Activated gamma-delta T cell treated with anti-CD3 and anti-CD28 coated beads, Interleukin-2, amount 50 U/mL, for 16 hours (primary cell): ENCODE data around the gene MED9.

Experiments used
- DNase-seq: peaks from one replicate; pipeline ENCODE4 v3.0.0-alpha.2; 2020; ENCODE audit warnings: low read depth

Gene MED9

GRCh38 chr17:17491546-17491988 is 14.8 kb downstream of the MED9 start:
- DNase-seq = no peak

GRCh38 chr17:17492085-17492484 is 15.3 kb downstream of the MED9 start:
- DNase-seq = no peak

- no peak for DNase-seq
Observed at GRCh38 chr17:17492571-17492970, 15.8 kb downstream of the MED9 start.

GRCh38 chr17:17493249-17493985 is 16.6 kb downstream of the MED9 start:
- DNase-seq = no peak

GRCh38 chr17:17493986-17494466 is 17.2 kb downstream of the MED9 start:
- DNase-seq = no peak

GRCh38 chr17:17494499-17494869 is 17.7 kb downstream of the MED9 start:
- no peak for DNase-seq

- DNase-seq = no peak
Observed at GRCh38 chr17:17494870-17495535, 18.2 kb downstream of the MED9 start.

GRCh38 chr17:17495536-17496188 is 18.9 kb downstream of the MED9 start:
- no peak for DNase-seq

GRCh38 chr17:17496189-17497064 is 19.6 kb downstream of the MED9 start, which contains the start of gene RASD1:
TSS of gene RASD1 (minus strand) at chr17:17496395. CDS start at chr17:17496181, 214 bp downstream.
- peak; percentile 60 for DNase-seq

GRCh38 chr17:17497065-17497844 is 20.5 kb downstream of the MED9 start:
- DNase-seq = no peak

- no peak for DNase-seq
Observed at GRCh38 chr17:17497845-17498520, 21.2 kb downstream of the MED9 start.

GRCh38 chr17:17498606-17499301 is 22.0 kb downstream of the MED9 start:
- DNase-seq = no peak

GRCh38 chr17:17499402-17500145 is 22.8 kb downstream of the MED9 start:
- DNase-seq = no peak

GRCh38 chr17:17500999-17501605 is 24.3 kb downstream of the MED9 start:
- DNase-seq = no peak

- no peak for DNase-seq
Observed at GRCh38 chr17:17502741-17503565, 26.2 kb downstream of the MED9 start.

- no peak for DNase-seq
Observed at GRCh38 chr17:17503566-17504130, 26.8 kb downstream of the MED9 start.

- DNase-seq = no peak
Observed at GRCh38 chr17:17504341-17505140, 27.7 kb downstream of the MED9 start.
